Activated CD4-positive, alpha-beta T cell treated with anti-CD3 and anti-CD28 coated beads for 24 hours (primary cell): Measurements from ENCODE around the gene DGCR8.

Experiments
- DNase-seq, 2 donors: peaks; one replicate each; pipeline ENCODE4 v3.0.0-alpha.2; 2020; ENCODE audit warnings: low read depth in 2 of 2

The DGCR8 gene

DNA sequence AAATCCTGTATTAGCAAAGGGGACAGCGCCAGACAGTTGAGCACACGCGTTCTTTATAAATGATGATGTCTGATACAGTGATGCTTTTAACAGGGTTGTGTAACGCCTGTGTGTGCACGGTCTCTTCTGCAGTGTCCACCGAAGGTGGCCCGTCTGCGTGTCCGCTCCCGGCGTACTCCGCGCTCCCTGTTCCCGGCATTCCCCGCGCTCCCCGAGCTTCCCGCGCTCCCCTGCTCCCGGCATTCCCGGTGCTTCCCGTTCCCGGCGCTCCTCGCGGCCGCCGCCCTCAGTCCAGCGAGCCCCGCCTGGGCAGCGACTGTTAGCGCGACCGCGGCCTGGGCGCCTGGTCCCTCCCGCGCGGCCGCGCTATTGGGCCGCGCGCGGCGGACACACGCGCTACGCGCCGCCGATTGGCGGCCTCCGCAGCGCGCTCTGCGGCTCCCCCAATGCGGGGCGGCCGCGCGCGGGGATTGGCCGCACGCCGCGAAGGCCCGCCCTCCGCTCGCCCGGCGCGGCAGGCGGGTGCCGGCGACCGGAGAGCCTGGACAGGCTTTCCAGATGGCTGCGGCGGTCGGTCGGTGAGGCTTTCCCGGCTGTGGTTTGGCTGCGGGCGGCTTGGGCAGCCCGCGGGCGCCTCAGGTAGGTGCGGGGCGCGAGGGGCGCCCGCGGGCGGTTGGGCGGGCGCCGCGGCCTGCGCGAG, at the start of gene DGCR8:
TSS of gene DGCR8 (plus strand) at position 497 of the 700 bp plus-strand sequence. CDS start 5,723 bp downstream, outside the sequence.
- peak; percentile 39 to 45 for DNase-seq

DNA sequence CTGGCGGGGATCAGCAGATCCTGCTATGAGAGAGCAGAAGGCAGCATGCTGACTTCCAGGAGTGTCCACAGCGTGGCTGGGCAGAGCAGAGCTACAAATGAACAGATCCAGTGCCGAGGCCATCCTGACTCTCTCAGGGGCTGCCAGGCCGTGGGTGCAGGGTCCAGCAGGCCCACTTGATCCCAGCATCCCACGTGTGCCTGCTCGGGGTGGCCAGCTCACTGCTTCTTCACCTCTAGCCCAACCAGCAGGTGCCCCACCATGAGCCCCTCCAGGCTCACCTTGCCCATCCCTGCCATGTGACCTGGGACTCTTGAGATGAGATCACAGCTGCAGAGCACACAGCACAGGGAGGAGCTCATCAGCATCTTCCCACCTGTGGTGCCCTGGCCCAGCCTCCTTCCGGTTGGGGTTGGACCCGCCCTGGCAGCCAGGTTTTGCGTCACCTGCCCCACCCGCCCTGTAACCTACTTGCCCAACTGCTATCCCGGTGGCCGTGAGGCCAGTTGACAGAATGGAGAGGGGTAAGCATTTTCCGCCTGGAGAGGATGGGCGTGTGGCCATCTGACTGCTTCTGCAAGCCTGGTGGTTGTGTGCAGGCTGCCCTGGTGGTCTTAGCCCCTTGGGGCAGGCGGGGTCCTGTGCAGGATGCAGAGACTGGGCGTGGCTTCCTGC, 48.2 kb upstream of the DGCR8 start:
- no peak for DNase-seq

GRCh38 chr22:20032407-20032991, 47.5 kb upstream of the DGCR8 start:
- no peak for DNase-seq

DNA sequence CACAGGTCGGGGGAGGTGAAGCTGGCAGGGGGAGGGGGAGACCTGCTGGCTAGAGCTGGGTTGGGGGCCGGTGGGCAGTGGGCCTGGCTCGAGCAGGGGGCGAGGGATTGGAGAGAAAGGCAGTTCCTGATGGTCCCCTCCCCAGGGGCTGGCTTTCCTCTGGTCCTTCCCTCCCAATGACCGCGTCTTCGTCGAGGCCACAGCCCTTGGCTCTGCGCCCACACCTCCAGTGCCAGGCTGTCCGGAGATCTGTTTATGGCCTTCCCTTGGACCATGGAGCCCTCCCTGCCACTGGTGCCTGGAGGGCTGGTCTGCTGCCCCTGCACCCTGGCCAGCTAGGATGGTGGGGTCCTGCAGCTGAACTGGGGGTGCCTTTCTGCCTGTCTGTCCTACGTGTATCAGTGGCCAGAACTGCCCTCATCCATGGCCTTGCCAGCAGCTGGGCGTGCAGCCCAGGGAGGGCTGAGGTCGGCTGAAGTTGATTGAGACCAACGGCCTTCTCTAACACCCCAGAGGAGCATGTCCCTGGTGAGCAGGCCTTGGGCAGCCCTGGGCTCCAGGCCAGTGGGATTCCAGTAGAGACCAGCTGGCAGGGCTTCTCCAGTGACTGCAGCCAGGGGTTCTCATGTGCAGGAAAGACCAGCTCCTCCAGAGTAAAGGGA, 46.9 kb upstream of the DGCR8 start:
- no peak for DNase-seq

DNA sequence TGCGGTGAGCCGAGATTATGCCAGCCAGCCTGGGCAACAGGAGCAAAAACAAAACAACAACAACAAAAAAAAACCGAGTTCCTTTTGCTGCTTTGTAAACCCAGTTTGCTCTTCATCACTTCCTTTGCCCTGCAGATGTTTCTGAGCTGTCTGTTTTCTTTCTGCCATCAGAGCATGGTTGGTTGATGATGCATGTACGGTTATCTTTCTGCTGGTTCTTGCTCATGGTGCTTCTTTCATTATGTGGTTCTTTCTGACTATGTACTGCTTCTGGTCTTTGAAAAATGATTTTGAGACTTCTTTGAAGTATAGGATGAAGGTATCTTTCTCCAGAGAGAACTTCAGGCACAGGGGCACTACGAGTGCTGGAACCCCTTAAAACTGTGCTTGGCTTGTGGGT, 45.9 kb upstream of the DGCR8 start:
- DNase-seq, result no peak

GRCh38 chr22:20035375-20036083, 44.5 kb upstream of the DGCR8 start:
- no peak for DNase-seq

- DNase-seq, result no peak
Measured at GRCh38 chr22:20036084-20036482, 44.0 kb upstream of the DGCR8 start.

DNA sequence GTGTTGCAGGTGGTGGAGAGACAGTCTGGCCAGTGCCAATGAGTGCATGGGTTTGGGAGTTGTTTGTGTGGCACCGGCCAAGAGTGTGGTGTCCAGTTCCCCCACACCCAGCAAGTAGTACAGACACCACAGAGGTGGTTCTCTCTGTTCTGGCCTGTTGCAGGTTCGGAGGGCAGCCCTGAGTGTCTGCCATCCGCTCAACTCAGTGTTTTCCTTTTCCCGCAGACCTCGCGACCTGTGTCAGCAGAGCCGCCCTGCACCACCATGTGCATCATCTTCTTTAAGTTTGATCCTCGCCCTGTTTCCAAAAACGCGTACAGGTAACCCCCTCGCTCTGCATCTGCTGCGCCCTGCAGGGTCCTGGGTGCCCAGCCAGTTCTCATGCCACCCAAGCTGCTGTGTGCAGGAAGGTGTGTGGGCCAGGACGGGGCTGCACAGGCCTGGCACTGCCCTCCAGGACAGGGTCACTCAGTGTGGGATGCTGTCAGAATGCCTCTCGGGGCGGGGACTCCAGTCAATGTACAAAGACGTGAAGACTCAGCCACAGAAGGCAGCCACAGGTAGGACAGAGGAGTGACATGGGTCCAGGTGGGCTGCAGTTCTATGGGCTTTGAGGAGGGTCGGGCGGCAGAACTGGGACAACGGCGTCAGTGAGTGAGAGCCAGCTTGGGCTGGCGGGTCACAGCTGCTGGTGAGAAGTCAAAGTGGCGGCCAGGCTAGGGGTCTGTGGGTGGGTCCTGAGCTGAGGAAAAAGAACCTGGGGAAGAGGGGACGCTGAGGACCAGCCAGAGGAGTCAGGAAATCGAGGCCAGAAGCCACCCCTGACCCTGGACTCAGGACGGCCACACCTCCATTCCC, 43.3 kb upstream of the DGCR8 start:
- DNase-seq, result no peak

GRCh38 chr22:20037419-20037818, 42.6 kb upstream of the DGCR8 start:
- DNase-seq, result no peak

DNA sequence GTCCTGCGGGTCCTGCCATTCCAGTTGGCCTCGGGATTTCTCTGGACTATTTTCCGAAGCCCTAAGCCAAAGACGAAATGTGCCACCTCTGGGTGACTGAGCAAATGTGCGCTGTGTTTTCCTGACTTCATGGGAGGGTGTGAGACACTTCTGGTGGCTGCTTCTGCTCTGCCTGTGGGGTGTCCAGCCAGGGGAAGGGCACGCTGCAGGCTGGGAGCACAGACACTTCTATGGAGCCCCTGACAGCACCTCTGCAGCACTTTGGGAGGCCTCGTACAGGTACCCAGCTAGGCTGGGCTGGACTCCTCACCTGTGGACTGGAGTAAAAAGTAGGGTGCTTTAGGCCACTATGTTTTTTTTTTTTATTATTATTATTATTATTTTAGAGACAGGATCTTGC, 41.5 kb upstream of the DGCR8 start:
- no peak for DNase-seq

GRCh38 chr22:20039683-20040325, 40.2 kb upstream of the DGCR8 start:
- DNase-seq, result no peak

DNA sequence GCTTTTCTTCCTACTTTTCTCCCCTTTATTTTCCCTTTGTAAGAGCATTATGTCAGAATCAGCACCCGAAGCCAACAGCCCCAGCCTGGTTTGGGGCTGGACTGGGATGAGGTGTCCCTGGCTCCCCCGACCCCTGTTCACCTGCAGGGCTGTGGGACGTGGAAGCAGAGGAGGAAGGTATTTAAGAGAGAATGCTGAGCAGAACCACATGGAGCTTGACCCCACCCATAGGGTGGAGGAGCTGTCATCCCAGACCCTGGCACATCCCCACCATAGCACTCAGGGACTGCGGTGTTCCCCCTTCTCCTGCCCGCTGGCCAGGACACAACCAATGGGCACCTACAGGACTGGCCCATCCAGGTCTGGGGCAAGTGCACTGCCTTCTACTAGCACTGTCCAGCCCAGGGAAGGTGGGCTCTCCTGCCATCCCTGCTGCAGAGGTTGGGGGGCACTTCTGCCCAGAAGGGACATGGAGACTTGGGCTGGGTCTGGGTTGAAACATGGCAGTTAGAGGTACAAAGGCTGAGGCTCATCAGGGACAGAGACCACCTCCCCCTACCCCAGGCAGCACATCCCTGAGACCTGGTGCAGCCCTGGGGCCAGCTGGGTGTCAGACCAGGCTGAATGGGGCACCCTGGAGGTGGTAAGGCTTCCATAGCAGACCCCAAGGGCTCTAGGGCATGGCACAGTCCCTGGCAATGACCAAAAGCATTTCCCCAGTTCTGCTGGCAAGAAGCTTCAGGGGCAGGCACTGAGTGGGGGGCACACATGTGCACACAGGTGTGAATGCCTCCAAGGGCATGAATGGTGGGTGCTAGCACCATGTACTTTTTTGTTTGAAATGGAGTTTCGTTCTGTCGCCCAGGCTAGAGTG, 39.5 kb upstream of the DGCR8 start:
- no peak for DNase-seq

GRCh38 chr22:20043057-20043996, 36.7 kb upstream of the DGCR8 start:
- no peak for DNase-seq

- no peak for DNase-seq
Measured at GRCh38 chr22:20043997-20044342, 36.1 kb upstream of the DGCR8 start.

DNA sequence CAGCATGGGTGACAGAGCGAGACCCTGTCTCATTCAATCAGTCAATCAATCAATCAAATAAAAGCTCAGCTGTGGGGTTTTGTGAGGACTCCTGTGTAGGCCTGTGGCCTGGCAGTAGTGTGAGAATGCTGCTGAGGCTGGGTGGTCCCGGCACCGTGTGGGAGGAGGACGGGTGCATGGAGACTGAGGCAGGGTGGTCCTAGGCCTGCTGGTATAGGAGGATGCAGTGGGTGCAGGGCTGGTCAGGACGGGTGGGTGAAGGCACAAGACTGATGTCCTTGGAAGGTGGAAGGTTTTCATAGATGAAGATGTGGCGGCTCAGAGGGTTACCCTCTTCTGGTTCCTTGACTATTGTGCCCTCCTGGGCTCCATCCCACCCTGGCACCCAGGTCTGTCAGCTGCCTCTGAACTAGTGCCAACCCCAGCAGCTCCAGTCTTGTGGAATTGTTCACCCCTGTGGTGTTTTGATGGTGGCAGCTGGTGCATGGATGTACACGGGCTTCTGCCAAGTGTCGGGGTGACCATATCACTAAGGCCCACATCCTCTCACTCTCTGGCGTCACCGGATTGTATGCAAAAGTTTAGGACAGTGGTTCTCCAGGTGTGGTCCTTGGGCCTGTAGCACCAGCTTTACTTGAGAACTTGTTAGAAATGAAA, 35.4 kb upstream of the DGCR8 start:
- DNase-seq, result no peak

DNA sequence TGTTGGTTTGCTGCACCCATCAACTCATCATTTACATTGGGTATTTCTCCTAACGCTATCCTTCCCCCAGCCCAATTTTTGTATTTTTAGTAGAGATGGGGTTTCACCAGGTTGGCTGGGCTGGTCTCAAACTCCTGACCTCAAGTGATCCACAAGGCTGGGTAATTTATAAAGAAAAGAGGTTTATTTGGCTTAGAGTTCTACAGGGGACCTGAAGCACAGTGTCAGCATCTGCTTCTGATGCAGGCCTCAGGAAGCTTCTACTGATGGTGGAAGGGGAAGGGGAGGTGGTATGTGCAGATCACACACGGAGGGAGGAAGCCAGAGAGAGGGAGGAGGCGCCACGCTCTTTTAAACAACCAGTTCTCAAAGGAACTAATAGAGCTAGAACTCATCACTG, 33.3 kb upstream of the DGCR8 start:
- no peak for DNase-seq

DNA sequence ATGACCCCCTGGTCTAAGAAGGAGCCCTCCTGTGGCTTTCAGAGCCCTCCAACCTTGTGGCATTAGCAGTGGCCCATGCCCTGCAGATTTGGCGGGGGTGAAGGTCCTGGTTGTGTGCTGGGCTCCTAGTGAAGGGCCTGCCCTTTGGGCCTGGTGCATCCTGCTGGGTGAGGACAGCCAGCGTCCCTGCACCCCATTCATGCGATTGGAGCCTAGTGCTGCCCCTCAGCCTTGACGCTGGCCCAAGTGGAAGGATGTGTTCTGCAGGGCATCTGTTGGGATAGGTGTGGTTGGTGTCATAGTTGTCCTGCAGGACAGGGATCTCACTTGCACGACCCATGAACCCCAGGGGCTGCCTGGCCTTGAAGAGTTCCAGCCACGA, 28.1 kb upstream of the DGCR8 start:
- no peak for DNase-seq
